Ramos (cell line): ENCODE results near the gene FAM241B.

Experiments
- in situ Hi-C: fragments of 300-500 bp; cut with MboI; formaldehyde crosslinking; loops from one replicate; pipeline ENCODE4 v1.14.3; 2022; ENCODE audit warnings: low sequenced_read_pairs; ENCODE audit not compliant: unreplicated experiment

The FAM241B gene, protein sequence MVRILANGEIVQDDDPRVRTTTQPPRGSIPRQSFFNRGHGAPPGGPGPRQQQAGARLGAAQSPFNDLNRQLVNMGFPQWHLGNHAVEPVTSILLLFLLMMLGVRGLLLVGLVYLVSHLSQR

DNA sequence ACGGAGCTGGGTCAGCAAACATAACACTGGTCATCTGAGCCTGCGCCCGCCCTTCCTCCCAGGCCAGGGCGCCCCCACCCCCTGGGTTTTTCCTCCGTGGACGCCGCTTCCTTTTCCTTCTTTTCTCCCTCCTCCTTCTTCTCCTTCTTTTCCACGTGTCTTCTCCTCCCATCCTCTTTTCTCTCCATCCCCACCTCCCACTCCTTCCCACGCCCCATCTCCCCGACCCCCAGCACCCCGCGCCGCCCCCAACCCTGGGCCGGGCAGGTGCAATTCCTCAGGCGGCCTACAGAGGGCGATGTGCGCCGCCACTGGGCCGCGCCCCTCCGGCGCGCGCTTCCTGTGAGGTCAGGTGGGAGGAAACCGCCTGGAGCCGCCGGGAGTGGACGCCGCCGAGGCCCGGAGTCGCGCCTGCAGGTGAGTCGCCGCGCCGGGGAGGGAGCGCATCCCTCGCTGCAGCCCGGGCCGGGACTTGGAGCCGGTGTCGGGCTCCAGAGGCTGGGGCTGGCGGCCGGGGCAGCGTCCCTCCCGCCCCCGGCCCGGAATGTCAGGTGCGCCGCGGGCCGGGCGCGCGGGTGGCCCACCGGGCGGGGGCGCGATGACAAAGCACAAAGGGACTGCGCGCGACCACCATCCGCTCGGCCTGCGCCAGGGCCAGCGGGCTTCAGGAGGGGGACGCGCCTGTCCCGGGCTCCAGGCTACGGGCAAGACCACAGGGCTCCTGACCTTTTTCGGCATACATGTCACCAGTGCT, at the start of gene FAM241B:
Gene FAM241B, plus strand, starts transcription at position 351 of the 754 bp plus-strand sequence. CDS start 1,497 bp downstream, outside the sequence.
- in situ Hi-C loops, result loop anchor here (25.0 kb wide), 1 partner anchor 393 kb away; no protein-coding TSS in a partner anchor

DNA sequence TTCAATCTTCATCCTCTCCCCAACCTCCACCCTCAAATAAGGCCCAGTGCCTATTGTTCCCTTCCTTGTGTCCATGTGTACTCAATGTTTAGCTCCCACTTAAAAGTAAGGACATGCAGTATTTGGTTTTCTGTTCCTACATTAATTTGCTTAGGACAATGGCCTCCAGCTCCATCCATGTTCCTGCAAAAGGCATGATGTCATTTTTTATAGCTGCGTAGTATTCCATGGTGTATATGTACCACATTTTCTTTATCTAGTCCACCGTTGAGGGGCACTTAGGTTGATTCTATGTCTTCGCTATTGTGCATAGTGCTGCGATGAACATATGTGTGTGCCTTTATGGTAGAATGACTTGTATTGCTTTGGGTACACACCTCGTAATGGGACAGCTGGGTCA, 49.6 kb upstream of the FAM241B start:
- in situ Hi-C loops, result no loop called here

DNA sequence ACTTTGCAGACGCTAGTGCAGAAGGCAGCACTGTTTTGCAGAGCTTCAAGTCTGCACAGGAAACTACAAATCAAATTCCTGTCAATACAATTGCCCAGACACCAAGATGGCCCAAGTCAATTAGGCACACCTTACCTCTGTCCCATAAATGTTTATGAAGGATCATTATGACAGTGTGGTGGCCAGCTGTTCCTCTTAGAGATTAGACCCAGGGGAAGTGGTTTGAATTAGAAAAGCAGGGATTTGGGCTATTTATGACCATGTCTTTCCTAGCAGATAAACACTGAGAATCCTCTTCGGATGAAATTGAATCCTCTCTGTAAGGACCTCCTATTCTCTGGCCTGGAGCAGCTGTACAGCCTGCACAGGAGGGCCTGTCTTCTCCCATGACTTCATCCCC, 46.9 kb upstream of the FAM241B start:
- in situ Hi-C loops, result no loop called here

DNA sequence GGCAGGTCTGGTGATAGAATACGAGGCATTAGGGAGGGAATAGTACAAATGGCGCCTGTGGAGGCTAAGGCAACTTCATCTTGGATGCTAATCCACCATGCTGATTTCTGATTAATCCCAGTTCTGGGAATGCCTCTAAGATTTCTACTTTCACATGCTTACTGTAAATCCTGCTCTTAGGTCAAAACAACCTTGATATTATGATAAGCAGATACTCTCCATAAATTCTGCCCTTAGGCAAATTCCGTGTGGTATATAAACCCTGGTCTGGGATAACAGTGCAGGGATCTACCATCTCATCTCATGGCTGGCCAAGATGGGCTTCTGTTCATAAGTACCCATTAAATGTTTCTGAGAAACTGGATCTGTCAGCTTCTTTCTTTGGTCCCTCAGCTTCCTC, 45.4 kb upstream of the FAM241B start:
- in situ Hi-C loops, result no loop called here

DNA sequence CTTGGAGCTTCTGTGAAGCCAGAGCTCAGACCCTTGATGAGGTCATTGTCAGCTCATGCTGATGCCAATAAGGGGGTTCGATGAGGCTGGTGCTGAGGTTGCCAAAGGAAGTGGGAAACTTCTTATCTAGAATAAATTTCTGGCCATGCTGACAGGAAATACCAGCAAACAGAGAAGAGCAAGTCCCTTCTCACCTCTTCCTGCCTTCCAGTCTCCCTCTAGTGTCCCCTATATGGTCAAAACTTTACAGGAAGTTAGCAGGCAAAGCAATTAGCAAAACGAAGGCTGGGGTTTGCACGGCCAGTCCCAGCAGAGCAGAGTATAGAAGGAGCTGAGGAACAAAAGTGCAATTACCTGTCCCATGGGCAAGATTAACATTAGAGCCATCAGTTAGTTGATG, 41.7 kb upstream of the FAM241B start:
- in situ Hi-C loops, result no loop called here

DNA sequence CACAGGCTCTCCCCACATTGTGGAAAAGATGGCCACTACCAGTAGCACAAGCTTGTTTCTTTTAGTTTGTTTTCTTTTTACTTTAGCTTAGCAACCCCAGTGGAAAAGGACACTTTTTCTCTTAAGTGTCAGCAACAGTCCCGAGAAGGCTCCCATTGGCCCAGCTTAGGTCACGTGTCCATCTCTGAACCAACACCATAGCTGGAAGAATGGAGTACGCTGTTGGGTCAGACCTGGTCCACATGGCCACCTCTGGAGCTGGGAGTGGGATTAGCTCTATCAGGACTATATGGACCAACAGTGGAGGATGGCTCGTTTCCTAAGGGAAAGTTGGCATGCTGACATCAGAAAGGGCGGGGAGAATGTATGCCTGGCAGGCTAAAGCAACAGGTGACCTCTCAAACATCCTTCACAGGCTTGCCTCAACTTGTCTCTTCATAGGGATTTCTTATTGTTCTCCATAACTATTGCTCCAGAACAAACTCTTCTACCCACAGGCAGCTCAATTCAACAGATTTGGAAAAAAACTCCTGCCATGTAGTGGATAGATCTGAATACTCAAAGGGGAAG, 29.2 kb upstream of the FAM241B start:
- in situ Hi-C loops, result no loop called here

DNA sequence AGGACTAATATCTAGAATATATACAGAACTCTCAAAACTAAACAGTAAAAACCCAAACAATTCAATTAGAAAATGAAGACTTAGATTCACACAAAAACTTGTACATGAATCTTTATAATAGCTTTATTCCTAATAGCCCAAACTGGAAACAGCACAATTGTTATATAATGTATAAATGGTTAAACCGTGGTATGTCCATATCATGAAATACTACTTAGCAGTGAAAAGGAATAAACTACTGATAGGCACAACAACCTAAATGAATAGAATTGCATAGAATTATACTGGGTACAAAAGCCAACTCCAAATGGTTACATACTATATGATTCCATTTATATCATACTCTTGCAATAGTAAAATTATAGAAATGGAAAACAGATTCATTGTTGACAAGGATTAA, 21.0 kb upstream of the FAM241B start:
- in situ Hi-C loops, result no loop called here

DNA sequence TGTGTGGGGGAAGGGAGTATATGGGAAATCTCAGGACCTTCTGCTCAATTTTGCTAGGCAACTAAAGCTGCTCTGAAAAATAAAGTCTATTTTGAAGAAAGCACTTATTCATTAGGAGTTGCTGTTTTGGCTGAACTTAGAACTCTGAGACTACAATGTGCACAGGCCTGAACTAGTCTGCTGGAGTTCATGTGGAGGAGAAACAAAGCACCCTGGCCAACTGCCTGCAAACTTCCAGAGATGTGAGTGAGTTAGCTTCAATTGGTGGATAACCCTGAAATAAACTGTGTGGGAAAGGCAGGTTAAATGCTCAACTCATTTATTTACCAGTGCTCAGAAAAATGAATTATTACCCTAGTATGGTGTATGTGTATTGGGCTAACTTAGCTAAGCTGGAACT, 17.3 kb upstream of the FAM241B start:
- in situ Hi-C loops, result no loop called here

DNA sequence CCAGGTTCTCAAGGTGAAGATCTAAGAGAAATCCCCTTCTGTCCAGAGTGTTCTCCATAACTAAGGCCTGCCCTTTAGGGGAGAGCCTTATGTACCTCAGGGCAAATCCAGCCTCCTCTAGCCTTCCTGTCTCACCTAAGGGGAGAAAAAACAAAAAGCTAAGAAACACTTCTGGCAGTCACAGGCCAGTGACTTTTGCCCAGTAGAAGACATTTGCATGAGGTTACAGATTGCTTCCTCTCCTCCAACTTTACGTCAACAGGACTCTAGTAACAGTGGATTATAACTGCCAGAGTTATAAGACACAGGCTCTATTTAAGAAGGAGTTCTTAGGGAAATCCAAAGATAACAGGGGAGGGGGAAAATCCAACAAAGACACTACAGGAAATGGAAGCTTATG, 15.9 kb upstream of the FAM241B start:
- in situ Hi-C loops, result no loop called here

DNA sequence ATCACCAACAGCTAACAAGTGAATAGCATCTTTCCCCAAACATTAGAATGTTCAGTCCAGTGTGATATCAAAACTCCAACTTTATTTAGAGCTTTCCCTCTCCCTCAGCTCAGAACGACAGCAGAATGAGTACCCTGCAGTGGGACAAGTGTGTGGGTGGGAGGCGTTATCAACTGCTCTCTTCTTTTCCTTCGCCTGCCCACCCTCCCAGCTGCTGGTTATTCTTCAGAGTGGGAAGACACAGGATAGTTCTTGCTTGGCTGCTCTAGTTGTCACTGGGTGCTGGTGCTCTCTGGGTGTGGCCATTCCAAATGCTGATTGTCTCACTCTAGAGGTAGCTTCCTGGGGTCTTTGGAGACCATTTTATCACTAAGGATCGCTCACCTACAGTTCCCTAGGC, 13.7 kb upstream of the FAM241B start:
- in situ Hi-C loops, result no loop called here

DNA sequence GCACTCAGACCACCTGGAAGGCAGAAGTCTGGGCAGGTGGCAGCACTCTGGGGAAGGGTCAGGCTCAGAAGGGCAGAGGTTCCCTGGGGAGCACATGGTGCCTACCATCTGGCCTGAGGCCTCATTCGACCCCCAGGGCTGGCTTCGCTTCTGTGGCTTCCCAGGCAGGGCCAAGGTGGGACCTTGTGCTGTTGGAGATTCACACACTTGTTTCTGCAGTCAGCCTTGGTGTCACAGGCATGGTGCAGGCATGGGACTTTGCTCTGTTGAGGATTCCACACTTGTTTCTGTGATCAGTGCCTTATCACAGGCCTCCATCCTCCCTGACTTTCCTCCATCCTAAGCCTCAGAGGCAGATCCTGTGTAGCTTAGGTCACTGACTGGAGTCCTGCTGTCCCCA, 11.3 kb upstream of the FAM241B start:
- in situ Hi-C loops, result no loop called here

DNA sequence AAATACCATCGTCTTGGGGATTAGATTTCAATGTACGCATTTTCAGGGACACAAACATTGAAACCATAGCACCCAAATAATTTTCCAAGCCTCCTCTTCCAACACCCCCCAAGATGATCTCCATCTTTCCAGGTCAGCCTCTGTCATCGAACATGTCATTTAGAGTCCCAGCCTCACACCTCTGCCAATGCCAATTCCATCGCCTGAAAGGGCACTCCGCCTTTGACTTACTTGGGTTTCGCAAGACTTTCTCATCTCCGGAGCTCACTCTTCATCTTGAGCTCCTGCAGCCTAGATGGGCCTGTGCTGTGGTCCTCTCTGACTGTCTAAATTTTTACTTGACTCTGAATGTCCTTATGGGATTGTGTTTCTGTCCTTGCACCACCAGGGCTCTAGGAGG, 10.4 kb upstream of the FAM241B start:
- in situ Hi-C loops, result no loop called here

DNA sequence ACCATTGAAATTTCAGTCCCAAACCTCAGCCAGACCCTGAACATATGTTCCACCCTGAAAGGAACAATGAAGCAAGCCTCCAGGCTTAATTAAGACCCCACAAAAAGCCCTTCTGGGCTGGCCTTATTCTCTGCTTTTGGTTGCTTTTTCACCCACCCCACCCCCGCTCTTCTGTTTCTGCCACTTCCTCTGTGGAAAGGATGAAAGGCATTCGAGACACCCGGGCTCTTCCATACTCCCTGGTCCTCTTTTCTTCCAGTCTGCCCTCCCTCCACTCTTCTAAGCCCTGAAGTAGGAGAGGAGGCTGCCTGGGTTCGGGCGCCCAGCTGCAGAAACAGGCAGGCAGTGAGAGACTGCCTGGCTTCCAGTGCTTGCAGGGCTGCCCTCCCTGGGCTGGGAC, 9.4 kb upstream of the FAM241B start:
- in situ Hi-C loops, result no loop called here

DNA sequence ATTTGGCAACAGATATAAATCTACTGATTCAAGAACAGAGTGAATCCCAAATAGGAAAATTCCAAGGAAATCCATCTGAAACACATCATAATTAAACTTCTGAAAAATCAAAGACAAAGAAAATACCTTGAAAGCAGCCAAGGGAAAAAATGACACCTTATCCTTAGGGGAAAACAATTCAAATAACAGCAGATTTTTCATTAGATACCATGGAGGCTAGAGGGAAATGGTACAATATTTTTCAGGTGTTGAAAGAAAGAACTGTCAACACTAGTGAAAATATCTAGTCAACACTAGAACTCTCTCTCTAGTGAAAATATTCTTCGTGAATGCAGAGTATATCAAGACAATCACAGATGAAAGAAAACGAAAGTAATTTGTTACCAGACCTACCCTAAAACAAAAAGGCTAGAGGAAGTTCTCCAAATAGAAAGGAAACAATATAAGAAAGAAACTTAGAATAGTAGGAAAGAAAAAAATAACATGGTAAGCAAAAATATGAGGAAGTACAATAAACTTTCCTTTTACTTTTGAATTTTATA, 5.7 kb upstream of the FAM241B start:
- in situ Hi-C loops, result no loop called here

DNA sequence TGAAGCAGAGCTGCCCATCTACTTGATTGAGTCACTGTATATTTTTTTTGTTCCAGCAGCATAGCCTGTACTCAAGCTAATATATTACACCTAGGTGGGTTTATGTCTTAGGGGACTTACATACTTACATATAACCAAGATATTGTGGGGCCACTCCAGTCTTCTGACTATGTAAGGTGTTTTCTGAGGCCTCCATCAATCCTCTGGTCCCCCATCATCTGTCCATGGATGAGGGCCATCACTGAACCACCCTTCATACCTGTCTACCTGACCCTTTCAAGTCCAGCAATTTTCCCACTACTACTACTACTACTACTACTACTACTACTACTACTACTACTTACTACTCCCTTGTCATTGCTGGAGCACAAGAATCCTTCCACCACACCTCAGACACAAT, 3.2 kb upstream of the FAM241B start:
- in situ Hi-C loops, result loop anchor here (25.0 kb wide), 1 partner anchor 390 kb away; no protein-coding TSS in a partner anchor

DNA sequence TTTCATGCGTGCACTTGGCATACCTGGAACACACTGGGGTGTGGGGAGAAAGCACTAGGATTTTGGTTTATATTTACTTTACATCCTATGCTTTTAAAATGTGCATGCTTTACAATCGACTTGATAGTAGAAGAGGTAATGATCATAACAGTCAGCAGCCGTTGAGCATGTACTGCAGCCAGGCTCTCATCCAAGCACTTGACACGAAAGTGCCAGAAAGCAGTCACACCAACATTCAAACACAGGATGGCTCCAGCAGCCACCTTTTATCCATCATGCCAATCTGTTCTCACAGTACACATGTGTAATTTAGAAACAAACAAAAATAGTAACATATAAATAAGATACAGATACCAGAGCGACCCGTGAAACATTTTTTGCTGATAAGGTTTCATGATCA, 1.2 kb upstream of the FAM241B start:
- in situ Hi-C loops, result loop anchor here (25.0 kb wide), 1 partner anchor 392 kb away; no protein-coding TSS in a partner anchor

DNA sequence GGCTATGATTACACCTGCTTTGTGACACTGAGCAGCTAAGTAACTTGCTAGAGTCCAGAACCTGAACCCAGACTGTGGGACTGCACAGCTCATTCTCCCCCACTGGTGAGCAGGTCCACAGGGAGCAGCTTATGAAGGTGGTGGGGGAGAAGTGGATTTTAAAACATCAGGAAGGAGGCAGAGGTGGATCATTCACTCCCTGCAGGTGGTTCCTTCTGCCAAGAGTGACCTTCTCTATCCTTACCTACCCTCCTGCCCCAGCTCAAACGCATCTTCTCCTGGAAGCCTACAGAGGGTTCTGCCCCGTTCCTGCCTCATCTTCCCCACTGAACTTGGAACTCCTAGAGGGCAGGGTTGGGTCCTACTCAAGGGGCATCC, 539 bp upstream of the FAM241B start:
- in situ Hi-C loops, result loop anchor here (25.0 kb wide), 1 partner anchor 392 kb away; no protein-coding TSS in a partner anchor

DNA sequence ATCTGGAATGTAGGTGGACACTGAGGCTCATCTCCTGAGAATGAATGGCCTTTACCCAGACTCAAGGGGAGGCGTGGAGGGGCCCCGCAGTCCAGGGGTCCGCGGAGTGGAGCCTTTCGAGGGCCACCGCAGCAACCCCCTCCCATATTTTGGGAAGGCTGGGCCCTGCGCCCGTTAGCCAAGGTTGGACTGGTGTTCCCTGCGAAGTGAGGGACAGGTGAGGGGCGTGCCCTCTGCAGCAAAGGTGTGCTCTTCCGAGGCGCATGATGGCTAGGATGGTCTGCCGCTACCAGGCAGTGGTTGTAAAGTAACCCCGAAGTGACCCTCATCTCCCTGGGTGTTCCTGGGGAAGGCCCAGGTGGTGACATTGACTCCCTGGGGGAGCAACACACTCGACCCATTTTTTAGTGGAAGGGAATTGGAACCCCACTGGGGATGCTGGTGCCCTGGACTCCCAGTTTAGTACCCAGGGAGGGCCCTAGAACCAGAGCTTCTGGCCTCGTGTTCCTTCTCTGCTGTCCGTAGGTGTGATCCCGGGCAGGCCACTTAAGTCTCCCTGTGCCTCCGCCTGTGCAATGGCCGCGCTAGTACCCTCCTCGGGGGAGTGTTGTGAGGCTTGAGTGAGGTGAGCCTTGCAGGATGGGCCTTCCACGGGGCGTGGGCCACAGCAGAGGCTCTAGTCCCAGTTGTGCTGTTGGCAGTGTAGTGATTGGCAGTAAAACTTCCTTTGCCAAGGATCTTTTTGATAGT, 779 bp downstream of the FAM241B start:
- in situ Hi-C loops, result loop anchor here (25.0 kb wide), 1 partner anchor 394 kb away; no protein-coding TSS in a partner anchor

DNA sequence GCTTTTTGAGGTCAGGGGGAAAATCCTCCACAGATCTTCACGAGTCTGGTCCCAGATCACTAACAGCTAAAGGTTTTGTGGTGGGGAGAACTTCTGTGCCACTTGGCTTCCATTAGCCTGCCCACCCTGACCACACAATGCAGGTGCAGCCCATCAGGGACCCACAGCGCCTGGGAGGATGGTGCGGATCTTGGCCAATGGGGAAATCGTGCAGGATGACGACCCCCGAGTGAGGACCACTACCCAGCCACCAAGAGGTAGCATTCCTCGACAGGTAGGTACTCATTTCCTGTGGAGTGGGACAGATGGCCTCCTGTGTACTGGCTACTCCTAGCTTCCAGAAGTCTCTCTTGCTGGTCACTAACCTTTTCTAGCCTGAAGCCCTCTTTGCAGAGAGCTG, 1.5 kb downstream of the FAM241B start:
- in situ Hi-C loops, result loop anchor here (25.0 kb wide), 1 partner anchor 394 kb away; no protein-coding TSS in a partner anchor

DNA sequence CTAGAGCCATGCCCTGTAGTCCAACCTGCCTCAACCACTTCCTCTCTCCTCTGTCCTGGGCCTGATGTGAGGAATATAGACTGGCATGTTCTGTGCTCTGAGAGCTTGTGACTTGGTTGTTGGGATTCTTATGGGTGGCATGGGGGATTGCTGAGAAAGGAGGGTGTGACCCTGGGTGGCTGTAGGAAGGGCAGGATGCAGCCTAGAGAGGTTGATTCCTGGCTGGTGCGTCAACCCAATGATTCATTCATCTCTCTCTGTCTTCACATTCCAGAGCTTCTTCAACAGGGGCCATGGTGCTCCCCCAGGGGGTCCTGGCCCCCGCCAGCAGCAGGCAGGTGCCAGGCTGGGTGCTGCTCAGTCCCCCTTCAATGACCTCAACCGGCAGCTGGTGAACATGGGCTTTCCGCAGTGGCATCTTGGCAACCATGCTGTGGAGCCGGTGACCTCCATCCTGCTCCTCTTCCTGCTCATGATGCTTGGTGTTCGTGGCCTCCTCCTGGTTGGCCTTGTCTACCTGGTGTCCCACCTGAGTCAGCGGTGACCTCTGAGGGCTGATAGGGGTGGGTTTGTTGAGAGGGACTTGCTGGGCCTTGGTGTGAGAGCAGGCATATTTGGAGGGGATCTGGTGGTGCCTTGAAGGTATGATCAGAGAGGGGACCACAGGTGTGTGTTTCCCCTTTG, 2.6 kb downstream of the FAM241B start:
- in situ Hi-C loops, result loop anchor here (25.0 kb wide), 1 partner anchor 395 kb away; no protein-coding TSS in a partner anchor
